HepG2 (cell line): ENCODE results near the gene DLX1. TPM values are rescaled to one million over a fixed set of nuclear protein-coding genes. Genes with fewer than 3 reads are reported as not detected.

ENCODE experiments used
- EP300 ChIP-seq, 3 experiments: sonication (generic) in 1 of 3; formaldehyde crosslinking in 1 of 3; IDR thresholded peaks; 2 replicates each; pipeline versions ENCODE4 v1.5.1 to v1.6.1; 2011 to 2020; ENCODE audit warnings: low read depth in 2 of 3, low read length in 2 of 3, borderline replicate concordance in 1 of 3, improper control_type of control experiment in 1 of 3, mild to moderate bottlenecking in 1 of 3, missing genetic modification reagents in 1 of 3, moderate library complexity in 1 of 3
- ETV6 ChIP-seq: sonication (generic); formaldehyde crosslinking; conservative IDR thresholded peaks from 2 replicates; pipeline ENCODE4 v1.4.0; 2020; ENCODE audit warnings: missing genetic modification reagents
- HNF4G ChIP-seq, 2 experiments: sonication (generic) in 1 of 2; formaldehyde crosslinking in 1 of 2; IDR thresholded peaks; 2 replicates each; pipeline versions ENCODE4 v1.4.0 to v1.6.1; 2011 to 2020; ENCODE audit warnings: borderline replicate concordance in 2 of 2, low read depth in 2 of 2, mild to moderate bottlenecking in 2 of 2, low read length in 1 of 2, missing genetic modification reagents in 1 of 2, moderate library complexity in 1 of 2
- IKZF1 ChIP-seq: fragments of 450-650 bp; IDR thresholded peaks from 2 replicates; pipeline ENCODE4 v1.7.1; 2016
- KLF13 ChIP-seq: sonication (generic); formaldehyde crosslinking; IDR thresholded peaks from 2 replicates; pipeline ENCODE4 v1.4.0; 2020; ENCODE audit warnings: mild to moderate bottlenecking, missing genetic modification reagents
- SIN3B ChIP-seq: fragments of 150-350 bp; IDR thresholded peaks from 2 replicates; pipeline ENCODE4 v1.6.1; 2014; ENCODE audit warnings: low read length
- TGIF2 ChIP-seq: IDR thresholded peaks from 2 replicates; pipeline ENCODE4 v1.6.1; 2016; ENCODE audit warnings: control low read depth, missing compliant biosample characterization
- ZFP36 ChIP-seq: fragments of 150-350 bp; IDR thresholded peaks from 2 replicates; pipeline ENCODE4 v1.6.1; 2018; ENCODE audit warnings: borderline replicate concordance, low read length, low read depth; ENCODE audit not compliant: partially characterized antibody
- ZNF329 ChIP-seq: sonication (generic); formaldehyde crosslinking; IDR thresholded peaks from 2 replicates; pipeline ENCODE4 v1.9.0; 2021; ENCODE audit warnings: low read depth, mild to moderate bottlenecking, missing genetic modification reagents
- polyA plus RNA-seq, 8 experiments: library from polyadenylated mRNA; depleted of rRNA in 3 of 8; stranded (reverse) in 7 of 8; unstranded in 1 of 8; fragments of >200 nt; fragmentation: Illumina TruSeq in 4 of 8; extraction: Trizol in 4 of 8; gene quantifications; 2 replicates each; pipeline versions ENCODE4 v1.2.1 to v1.2.3, GENCODE V29; 2011 to 2016; ENCODE audit warnings: low read depth in 4 of 8, missing spikeins in 1 of 8, mixed read lengths in 1 of 8; ENCODE audit not compliant: insufficient read depth in 1 of 8
- total RNA-seq, 5 experiments: library from RNA; depleted of rRNA; stranded (reverse); fragments of >200 nt; fragmentation: Illumina TruSeq; extraction: Trizol; gene quantifications; 2 replicates each; pipeline ENCODE4 v1.2.3, GENCODE V29; 2016; ENCODE audit warnings: low read depth in 1 of 5
- TF ChIP-seq, protein P1 (sequence below): sonication (generic); formaldehyde crosslinking; IDR thresholded peaks from 2 replicates; pipeline ENCODE4 v1.8.1; 2022; ENCODE audit warnings: mild to moderate bottlenecking, missing genetic modification reagents
- TF ChIP-seq, protein P2 (sequence below): sonication (generic); formaldehyde crosslinking; IDR thresholded peaks from 2 replicates; pipeline ENCODE4 v1.5.1; 2020; ENCODE audit warnings: mild to moderate bottlenecking, missing genetic modification reagents, moderate library complexity
- TF ChIP-seq, protein P3 (sequence below): sonication (generic); formaldehyde crosslinking; IDR thresholded peaks from 2 replicates; pipeline ENCODE4 v1.4.0; 2020; ENCODE audit warnings: missing genetic modification reagents
- TF ChIP-seq, protein P4 (sequence below): sonication (generic); formaldehyde crosslinking; conservative IDR thresholded peaks from 2 replicates; pipeline ENCODE4 v1.8.0; 2022; ENCODE audit warnings: low read depth, missing genetic modification reagents

DLX1 gene
- total and polyA plus RNA-seq, 2 of the 13 experiments (the other 11 are each of a cell fraction or from before 2014, with no cell fraction given): 0.18 to 0.86 TPM

DNA sequence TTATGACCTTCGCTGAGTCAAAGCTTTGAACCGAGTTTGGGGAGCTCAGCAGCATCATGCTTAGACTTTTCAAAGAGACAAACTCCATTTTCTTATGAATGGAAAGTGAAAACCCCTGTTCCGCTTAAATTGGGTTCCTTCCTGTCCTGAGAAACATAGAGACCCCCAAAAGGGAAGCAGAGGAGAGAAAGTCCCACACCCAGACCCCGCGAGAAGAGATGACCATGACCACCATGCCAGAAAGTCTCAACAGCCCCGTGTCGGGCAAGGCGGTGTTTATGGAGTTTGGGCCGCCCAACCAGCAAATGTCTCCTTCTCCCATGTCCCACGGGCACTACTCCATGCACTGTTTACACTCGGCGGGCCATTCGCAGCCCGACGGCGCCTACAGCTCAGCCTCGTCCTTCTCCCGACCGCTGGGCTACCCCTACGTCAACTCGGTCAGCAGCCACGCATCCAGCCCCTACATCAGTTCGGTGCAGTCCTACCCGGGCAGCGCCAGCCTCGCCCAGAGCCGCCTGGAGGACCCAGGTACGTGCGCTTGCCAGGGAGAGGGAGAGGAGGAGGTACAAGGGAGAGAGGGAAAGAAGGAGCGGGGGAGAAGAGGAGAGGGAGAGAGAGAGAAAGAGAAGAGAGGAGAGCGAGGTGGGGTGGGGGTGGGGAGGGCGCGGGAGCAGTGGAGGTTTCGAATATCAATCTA is at the start of gene DLX1 (continued):
- TF ChIP-seq, protein P1, sequence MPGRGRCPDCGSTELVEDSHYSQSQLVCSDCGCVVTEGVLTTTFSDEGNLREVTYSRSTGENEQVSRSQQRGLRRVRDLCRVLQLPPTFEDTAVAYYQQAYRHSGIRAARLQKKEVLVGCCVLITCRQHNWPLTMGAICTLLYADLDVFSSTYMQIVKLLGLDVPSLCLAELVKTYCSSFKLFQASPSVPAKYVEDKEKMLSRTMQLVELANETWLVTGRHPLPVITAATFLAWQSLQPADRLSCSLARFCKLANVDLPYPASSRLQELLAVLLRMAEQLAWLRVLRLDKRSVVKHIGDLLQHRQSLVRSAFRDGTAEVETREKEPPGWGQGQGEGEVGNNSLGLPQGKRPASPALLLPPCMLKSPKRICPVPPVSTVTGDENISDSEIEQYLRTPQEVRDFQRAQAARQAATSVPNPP: no peak
- TF ChIP-seq EP300 (IDR thresholded peaks at IDR 0.05; ENCODE audit: low read depth in 2 of 2, low read length in 2 of 2) (no peak), EP300 (CRISPR knock-in tag; IDR thresholded peaks at IDR 0.05; ENCODE audit: borderline replicate concordance) (no peak), ZFP36 (no peak), ETV6 (0 out of 2 replicates have a peak, but pooled peaks have one; percentile 58), TGIF2 (CRISPR knock-in tag) (no peak), KLF13 (CRISPR knock-in tag) (no peak), HNF4G (IDR thresholded peaks at IDR 0.05; ENCODE audit: borderline replicate concordance, low read depth, low read length) (no peak), HNF4G (CRISPR knock-in tag; IDR thresholded peaks at IDR 0.05; ENCODE audit: borderline replicate concordance, low read depth) (no peak), ZNF329 (CRISPR knock-in tag) (no peak), IKZF1 (no peak), SIN3B (no peak)
- TF ChIP-seq, protein P2, sequence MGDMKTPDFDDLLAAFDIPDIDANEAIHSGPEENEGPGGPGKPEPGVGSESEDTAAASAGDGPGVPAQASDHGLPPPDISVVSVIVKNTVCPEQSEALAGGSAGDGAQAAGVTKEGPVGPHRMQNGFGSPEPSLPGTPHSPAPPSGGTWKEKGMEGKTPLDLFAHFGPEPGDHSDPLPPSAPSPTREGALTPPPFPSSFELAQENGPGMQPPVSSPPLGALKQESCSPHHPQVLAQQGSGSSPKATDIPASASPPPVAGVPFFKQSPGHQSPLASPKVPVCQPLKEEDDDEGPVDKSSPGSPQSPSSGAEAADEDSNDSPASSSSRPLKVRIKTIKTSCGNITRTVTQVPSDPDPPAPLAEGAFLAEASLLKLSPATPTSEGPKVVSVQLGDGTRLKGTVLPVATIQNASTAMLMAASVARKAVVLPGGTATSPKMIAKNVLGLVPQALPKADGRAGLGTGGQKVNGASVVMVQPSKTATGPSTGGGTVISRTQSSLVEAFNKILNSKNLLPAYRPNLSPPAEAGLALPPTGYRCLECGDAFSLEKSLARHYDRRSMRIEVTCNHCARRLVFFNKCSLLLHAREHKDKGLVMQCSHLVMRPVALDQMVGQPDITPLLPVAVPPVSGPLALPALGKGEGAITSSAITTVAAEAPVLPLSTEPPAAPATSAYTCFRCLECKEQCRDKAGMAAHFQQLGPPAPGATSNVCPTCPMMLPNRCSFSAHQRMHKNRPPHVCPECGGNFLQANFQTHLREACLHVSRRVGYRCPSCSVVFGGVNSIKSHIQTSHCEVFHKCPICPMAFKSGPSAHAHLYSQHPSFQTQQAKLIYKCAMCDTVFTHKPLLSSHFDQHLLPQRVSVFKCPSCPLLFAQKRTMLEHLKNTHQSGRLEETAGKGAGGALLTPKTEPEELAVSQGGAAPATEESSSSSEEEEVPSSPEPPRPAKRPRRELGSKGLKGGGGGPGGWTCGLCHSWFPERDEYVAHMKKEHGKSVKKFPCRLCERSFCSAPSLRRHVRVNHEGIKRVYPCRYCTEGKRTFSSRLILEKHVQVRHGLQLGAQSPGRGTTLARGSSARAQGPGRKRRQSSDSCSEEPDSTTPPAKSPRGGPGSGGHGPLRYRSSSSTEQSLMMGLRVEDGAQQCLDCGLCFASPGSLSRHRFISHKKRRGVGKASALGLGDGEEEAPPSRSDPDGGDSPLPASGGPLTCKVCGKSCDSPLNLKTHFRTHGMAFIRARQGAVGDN (CRISPR knock-in tag): no peak; the same call in 1 of the 2 replicates
- TF ChIP-seq, protein P3, sequence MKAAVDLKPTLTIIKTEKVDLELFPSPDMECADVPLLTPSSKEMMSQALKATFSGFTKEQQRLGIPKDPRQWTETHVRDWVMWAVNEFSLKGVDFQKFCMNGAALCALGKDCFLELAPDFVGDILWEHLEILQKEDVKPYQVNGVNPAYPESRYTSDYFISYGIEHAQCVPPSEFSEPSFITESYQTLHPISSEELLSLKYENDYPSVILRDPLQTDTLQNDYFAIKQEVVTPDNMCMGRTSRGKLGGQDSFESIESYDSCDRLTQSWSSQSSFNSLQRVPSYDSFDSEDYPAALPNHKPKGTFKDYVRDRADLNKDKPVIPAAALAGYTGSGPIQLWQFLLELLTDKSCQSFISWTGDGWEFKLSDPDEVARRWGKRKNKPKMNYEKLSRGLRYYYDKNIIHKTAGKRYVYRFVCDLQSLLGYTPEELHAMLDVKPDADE: no peak
- TF ChIP-seq, protein P4, sequence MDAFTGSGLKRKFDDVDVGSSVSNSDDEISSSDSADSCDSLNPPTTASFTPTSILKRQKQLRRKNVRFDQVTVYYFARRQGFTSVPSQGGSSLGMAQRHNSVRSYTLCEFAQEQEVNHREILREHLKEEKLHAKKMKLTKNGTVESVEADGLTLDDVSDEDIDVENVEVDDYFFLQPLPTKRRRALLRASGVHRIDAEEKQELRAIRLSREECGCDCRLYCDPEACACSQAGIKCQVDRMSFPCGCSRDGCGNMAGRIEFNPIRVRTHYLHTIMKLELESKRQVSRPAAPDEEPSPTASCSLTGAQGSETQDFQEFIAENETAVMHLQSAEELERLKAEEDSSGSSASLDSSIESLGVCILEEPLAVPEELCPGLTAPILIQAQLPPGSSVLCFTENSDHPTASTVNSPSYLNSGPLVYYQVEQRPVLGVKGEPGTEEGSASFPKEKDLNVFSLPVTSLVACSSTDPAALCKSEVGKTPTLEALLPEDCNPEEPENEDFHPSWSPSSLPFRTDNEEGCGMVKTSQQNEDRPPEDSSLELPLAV (CRISPR knock-in tag): no peak
